ENCODE measurements around the gene IL11.
"Not testable (repeated sequence)": the region's sequence is repeated elsewhere in the genome, so short reads cannot be mapped to it uniquely, and the experiment has no call there.

Gene IL11

GRCh38 chr19:55370305-55370988 is at the start of gene IL11:
Gene IL11 (minus strand): TSS chr19:55370463. CDS start chr19:55370310, 153 bp downstream.
- peak; percentile 85 for DNase-seq

GRCh38 chr19:55419624-55420236 is 49.5 kb upstream of the IL11 start:
- no peak for DNase-seq

GRCh38 chr19:55419103-55419502 is 48.8 kb upstream of the IL11 start:
- DNase-seq, result no peak

- peak; percentile 79 for DNase-seq
These were observed 47.9 kb upstream of the IL11 start for GRCh38 chr19:55418185-55418584.

- no peak for DNase-seq
These were observed 39.9 kb upstream of the IL11 start for GRCh38 chr19:55410168-55410567.

GRCh38 chr19:55409179-55409578 is 38.9 kb upstream of the IL11 start:
- not testable (repeated sequence) for DNase-seq

- DNase-seq, result no peak
These were observed 38.2 kb upstream of the IL11 start for GRCh38 chr19:55408533-55408872.

- DNase-seq, result peak; percentile 100
These were observed 37.7 kb upstream of the IL11 start for GRCh38 chr19:55407800-55408532.

- not testable (repeated sequence) for DNase-seq
These were observed 37.2 kb upstream of the IL11 start, which contains the start of gene UBE2S for GRCh38 chr19:55407550-55407799. Gene UBE2S (minus strand): TSS chr19:55407788. CDS start chr19:55407589, 199 bp downstream.

GRCh38 chr19:55406826-55407549 is 36.7 kb upstream of the IL11 start:
- DNase-seq, result peak; percentile 19

GRCh38 chr19:55406091-55406825 is 36.0 kb upstream of the IL11 start:
- no peak for DNase-seq

- DNase-seq, result no peak
These were observed 35.4 kb upstream of the IL11 start for GRCh38 chr19:55405638-55406037.

- DNase-seq, result no peak
These were observed 32.2 kb upstream of the IL11 start for GRCh38 chr19:55402509-55402908.

- not testable (repeated sequence) for DNase-seq
These were observed 31.1 kb upstream of the IL11 start for GRCh38 chr19:55401390-55401789.

GRCh38 chr19:55400281-55401087 is 30.2 kb upstream of the IL11 start:
- no peak for DNase-seq

GRCh38 chr19:55398200-55398925 is 28.1 kb upstream of the IL11 start:
- DNase-seq, result no peak

- no peak for DNase-seq
These were observed 22.8 kb upstream of the IL11 start for GRCh38 chr19:55392820-55393761.

- DNase-seq, result peak; percentile 30
These were observed 21.7 kb upstream of the IL11 start for GRCh38 chr19:55391702-55392615.

GRCh38 chr19:55391191-55391670 is 21.0 kb upstream of the IL11 start:
- no peak for DNase-seq
